Measurements from ENCODE around the gene KCNJ10.

Gene KCNJ10

GRCh38 chr1:160083968-160084770, 14.2 kb upstream of the KCNJ10 start:
- DNase-seq (ENCODE audit: low read depth), result peak; percentile 52

GRCh38 chr1:160082926-160083325, 13.0 kb upstream of the KCNJ10 start:
- no peak for DNase-seq (ENCODE audit: low read depth)

GRCh38 chr1:160082487-160082886, 12.5 kb upstream of the KCNJ10 start:
- no peak for DNase-seq (ENCODE audit: low read depth)

GRCh38 chr1:160081261-160081936, 11.4 kb upstream of the KCNJ10 start, which contains the start of gene KCNJ9:
TSS of gene KCNJ9 (plus strand) at chr1:160081538. CDS start at chr1:160084031, 2,493 bp downstream.
- DNase-seq (ENCODE audit: low read depth), result no peak

- no peak for DNase-seq (ENCODE audit: low read depth)
These were observed 10.6 kb upstream of the KCNJ10 start for GRCh38 chr1:160080381-160081100.

GRCh38 chr1:160079448-160079847, 9.5 kb upstream of the KCNJ10 start:
- DNase-seq (ENCODE audit: low read depth), result no peak

GRCh38 chr1:160078512-160079195, 8.7 kb upstream of the KCNJ10 start:
- peak; percentile 40 for DNase-seq (ENCODE audit: low read depth)

GRCh38 chr1:160077486-160077885, 7.5 kb upstream of the KCNJ10 start:
- no peak for DNase-seq (ENCODE audit: low read depth)

GRCh38 chr1:160076295-160076694, 6.3 kb upstream of the KCNJ10 start:
- DNase-seq (ENCODE audit: low read depth), result no peak

GRCh38 chr1:160075836-160076235, 5.9 kb upstream of the KCNJ10 start:
- no peak for DNase-seq (ENCODE audit: low read depth)

GRCh38 chr1:160074865-160075264, 4.9 kb upstream of the KCNJ10 start:
- DNase-seq (ENCODE audit: low read depth), result no peak

GRCh38 chr1:160071289-160071688, 1.3 kb upstream of the KCNJ10 start:
- no peak for DNase-seq (ENCODE audit: low read depth)

GRCh38 chr1:160070243-160071163, 543 bp upstream of the KCNJ10 start:
- DNase-seq (ENCODE audit: low read depth), result peak; percentile 64

- no peak for DNase-seq (ENCODE audit: low read depth)
These were observed 1.7 kb downstream of the KCNJ10 start for GRCh38 chr1:160068225-160068624.

GRCh38 chr1:160066829-160067745, 2.9 kb downstream of the KCNJ10 start:
- no peak for DNase-seq (ENCODE audit: low read depth)

- no peak for DNase-seq (ENCODE audit: low read depth)
These were observed 5.2 kb downstream of the KCNJ10 start for GRCh38 chr1:160064746-160065145.

GRCh38 chr1:160064164-160064563, 5.8 kb downstream of the KCNJ10 start:
- DNase-seq (ENCODE audit: low read depth), result no peak

GRCh38 chr1:160063176-160063575, 6.8 kb downstream of the KCNJ10 start:
- no peak for DNase-seq (ENCODE audit: low read depth)

- no peak for DNase-seq (ENCODE audit: low read depth)
These were observed 7.8 kb downstream of the KCNJ10 start for GRCh38 chr1:160062230-160062532.

Measured in activated gamma-delta T cell treated with anti-CD3 and anti-CD28 coated beads, Interleukin-2, amount 50 U/mL, for 16 hours (primary cell).